Measurements from ENCODE around the gene SCAPER.

DNA sequence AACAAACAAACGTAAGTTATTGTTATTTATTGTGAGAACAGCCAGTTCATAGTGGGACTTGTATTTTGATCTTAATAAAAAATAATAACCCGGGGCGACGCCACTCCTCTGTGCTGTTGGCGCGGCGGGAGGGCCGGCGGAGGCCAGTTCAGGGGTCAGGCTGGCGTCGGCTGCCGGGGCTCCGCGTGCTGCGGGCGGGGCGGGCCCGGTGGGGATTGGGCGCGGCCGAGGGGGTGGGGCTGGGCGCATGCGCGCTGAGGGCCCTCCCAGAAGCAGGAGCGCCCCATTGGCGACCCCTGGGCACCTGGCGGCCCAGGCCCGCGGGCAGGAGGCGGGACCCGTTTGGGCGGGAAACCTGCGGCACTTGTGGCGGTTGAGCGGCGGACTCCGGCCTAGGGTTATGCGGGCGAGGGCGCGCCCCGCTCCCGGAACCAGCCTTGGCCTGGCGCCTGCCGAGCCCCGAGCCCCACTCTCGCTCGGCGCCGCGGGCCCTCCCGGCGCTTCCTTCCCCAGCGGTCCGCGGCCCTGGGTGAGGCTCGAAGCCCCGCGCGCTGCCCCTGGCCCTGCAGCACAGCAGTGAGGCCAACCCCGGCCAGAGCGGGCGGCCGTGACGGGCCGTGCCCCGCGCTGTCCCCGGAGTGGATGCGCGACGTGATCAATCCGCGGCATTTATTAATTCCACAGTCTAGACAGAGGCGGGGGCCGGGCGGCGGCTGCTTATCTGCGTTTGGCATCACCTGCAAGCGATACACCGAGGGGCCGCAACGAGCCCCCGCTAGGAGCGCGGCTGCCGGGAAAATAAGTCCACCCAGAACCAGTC is 562.5 kb downstream of the SCAPER start:
- no peak for TF ChIP-seq CTCF (IDR thresholded peaks at IDR 0.05)
- TF ChIP-seq NR3C1 (CRISPR knock-in tag; conservative IDR thresholded peaks at IDR 0.05; ENCODE audit: low read depth) = no peak
- no peak for TF ChIP-seq JUN (CRISPR knock-in tag; IDR thresholded peaks at IDR 0.05)
- peak; percentile 71; the same call in 1 of the 2 replicates for TF ChIP-seq SMAD3 (CRISPR knock-in tag; IDR thresholded peaks at IDR 0.05; ENCODE audit: borderline replicate concordance)
- TF ChIP-seq, protein P1, sequence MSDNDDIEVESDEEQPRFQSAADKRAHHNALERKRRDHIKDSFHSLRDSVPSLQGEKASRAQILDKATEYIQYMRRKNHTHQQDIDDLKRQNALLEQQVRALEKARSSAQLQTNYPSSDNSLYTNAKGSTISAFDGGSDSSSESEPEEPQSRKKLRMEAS (CRISPR knock-in tag; IDR thresholded peaks at IDR 0.05) = peak; percentile 90; the same call in 1 of the 2 replicates
- TF ChIP-seq, protein P2, sequence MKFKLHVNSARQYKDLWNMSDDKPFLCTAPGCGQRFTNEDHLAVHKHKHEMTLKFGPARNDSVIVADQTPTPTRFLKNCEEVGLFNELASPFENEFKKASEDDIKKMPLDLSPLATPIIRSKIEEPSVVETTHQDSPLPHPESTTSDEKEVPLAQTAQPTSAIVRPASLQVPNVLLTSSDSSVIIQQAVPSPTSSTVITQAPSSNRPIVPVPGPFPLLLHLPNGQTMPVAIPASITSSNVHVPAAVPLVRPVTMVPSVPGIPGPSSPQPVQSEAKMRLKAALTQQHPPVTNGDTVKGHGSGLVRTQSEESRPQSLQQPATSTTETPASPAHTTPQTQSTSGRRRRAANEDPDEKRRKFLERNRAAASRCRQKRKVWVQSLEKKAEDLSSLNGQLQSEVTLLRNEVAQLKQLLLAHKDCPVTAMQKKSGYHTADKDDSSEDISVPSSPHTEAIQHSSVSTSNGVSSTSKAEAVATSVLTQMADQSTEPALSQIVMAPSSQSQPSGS (CRISPR knock-in tag; IDR thresholded peaks at IDR 0.05; ENCODE audit: borderline replicate concordance, low read depth) = 0 out of 2 replicates have a peak, but pooled peaks have one; percentile 55
- TF ChIP-seq RELA (CRISPR knock-in tag; IDR thresholded peaks at IDR 0.05; ENCODE audit: borderline replicate concordance) = peak; percentile 86; the same call in 1 of the 2 replicates

Measured in WTC11 (cell line).